Mammary epithelial cell (primary cell): Measurements from ENCODE around the gene IP6K3.

Experiments used
- CTCF ChIP-seq, 2 donors: IDR thresholded peaks in 1 of 2; conservative IDR thresholded peaks in 1 of 2; 2 replicates each; pipeline ENCODE4 v1.5.1; 2011 to 2012; ENCODE audit warnings: inconsistent platforms in 2 of 2, low read length in 2 of 2, mild to moderate bottlenecking in 2 of 2, control low read depth in 1 of 2, low read depth in 1 of 2; ENCODE audit not compliant: insufficient read depth in 1 of 2; ENCODE audit errors: extremely low read depth in 1 of 2
- EZH2 ChIP-seq: IDR thresholded peaks from 2 replicates; pipeline ENCODE4 v1.6.1; 2012; ENCODE audit warnings: low read length, inconsistent platforms, borderline replicate concordance

- no peak for TF ChIP-seq CTCF (conservative IDR thresholded peaks at IDR 0.05 in 1 of 2, IDR thresholded peaks at IDR 0.05 in 1 of 2; ENCODE audit: extremely low read depth in 1 of 2, insufficient read depth in 1 of 2, low read depth in 1 of 2, low read length in 2 of 2)
- no peak for TF ChIP-seq EZH2
These were observed 72.9 kb downstream of the IP6K3 start for GRCh38 chr6:33673851-33674250.
